GM18517 (cell line): Measurements from ENCODE around the gene ASB18.
"Not testable (repeated sequence)": the region's sequence is repeated elsewhere in the genome, so short reads cannot be mapped to it uniquely, and the experiment has no call there.

Experiments used
- ATAC-seq: cut with Tn5 transposase; IDR thresholded peaks from one replicate; pipeline ENCODE4 v1.9.1; 2021; ENCODE audit warnings: mild to moderate bottlenecking, moderate library complexity; ENCODE audit not compliant: unreplicated experiment

Gene ASB18, protein sequence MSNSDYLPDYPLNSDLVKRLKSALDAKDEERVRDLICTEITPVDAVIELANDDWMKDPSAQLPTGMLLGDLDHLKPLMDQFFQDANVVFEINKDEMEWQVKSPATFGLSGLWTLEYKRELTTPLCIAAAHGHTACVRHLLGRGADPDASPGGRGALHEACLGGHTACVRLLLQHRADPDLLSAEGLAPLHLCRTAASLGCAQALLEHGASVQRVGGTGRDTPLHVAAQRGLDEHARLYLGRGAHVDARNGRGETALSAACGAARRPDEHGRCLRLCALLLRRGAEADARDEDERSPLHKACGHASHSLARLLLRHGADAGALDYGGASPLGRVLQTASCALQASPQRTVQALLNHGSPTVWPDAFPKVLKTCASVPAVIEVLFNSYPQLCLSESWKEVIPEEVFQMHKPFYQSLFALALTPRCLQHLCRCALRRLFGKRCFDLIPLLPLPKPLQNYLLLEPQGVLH

GRCh38 chr2:236264256-236264655 lies at the start of gene ASB18:
ASB18 (minus strand) TSS chr2:236264406; CDS start chr2:236264345, 61 bp downstream.
- ATAC-seq = no peak

- no peak for ATAC-seq
Observed at GRCh38 chr2:236311286-236311685, 47.1 kb upstream of the ASB18 start.

DNA sequence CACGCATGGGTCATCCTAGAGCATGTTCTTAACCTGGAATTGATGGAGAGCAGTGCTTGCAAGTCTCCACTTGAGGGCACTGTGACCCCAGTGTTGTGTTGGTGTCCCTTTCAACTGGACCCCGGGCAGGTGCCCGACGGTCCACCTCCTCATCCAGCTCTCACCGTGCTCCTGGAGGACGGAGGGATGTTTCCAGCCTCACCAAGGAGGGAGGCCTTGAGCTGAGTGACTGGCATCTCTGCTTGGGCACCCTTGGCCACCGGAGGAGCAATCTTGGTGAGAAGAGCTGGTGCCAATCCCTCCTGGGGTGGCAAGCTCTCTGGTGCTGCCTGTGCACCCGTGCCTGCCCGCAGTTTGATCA lies 45.4 kb upstream of the ASB18 start:
- no peak for ATAC-seq

DNA sequence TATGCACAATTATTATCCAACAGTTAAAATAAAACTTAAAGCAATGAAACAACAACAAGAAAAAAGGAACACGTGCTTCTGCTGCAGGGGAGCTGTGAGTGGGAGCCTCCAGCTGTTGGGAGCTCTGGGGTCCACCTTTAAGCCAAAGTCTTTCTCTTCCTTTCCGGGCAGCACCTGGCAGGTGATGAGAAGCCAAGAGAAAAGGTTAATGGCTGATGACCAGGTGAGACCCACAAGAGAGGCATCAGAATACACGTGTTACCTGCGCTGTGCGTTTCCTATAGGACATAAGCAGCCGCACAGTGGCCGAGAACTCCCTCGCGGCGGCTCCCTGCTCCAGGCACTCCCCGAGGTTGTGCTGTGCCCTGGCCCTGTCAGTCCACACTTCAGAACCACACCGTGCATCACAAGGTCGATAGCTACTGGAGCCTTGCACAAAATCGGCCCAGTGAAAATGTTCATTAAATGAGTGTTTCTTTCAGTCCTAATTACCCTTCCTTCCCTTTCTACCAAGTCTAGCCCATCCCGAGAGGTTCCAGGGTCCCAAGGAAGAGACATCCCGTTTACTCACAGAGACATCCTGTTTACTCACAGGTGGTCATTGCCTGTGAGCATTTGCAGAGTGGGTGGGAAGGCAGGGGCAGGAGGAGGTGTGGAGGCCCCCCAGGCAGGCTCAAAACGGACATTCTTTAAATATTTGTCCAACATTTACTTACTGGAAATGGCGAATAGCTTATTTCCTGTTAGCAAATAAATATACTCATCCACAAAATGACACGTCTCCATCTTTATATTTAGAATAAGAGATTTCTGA lies 44.9 kb upstream of the ASB18 start:
- ATAC-seq = no peak

GRCh38 chr2:236307641-236308040 lies 43.4 kb upstream of the ASB18 start:
- no peak for ATAC-seq

GRCh38 chr2:236306825-236307540 lies 42.8 kb upstream of the ASB18 start:
- ATAC-seq = no peak

DNA sequence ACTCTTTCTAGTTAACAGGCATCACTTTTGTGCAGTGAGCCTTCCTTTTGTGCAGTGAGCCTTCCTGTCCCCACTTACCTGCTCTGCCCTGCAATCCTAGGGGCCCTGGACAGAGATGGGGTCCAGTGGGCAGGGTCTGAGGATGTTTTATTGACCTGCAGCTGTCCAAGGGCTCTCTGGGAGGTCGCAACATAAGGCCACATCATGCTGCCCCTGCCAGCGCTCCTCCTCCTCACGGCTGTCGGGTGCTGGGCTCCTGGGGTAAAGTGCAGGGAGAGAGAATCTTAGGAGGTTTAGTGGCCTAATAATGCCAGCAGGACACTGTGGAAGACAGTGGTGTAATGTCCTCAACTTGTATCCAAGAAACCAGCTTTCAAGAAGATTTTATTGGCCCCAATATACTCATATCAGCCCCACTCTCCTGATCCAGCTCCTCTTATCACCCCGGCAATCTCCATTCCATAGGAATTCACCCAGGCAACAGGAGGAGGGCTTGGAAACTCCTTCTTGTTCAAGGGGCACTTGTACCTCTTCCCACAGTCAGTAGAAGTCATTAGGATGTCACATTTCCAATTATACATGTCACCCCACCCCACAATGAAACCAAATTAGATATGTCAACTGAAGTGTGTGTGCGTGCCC lies 41.9 kb upstream of the ASB18 start:
- no peak for ATAC-seq

DNA sequence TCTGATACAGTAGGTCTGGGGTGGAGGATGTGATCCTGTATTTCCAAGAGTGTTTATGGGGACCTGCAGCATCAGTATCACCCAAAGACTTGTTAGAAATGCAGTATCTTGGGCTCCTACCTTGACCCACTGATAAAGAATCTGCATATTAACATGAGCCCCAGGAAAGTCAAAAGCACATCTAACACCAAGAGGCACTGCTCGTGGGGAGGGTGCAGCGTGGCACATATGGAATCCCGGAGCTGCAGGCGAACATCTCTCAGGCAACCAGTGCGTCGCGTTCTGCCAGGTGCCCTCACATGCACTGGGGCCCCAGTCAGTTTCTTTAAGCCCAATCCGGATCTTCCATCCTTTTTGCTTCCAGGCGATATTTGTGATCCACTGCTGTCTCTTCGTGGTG lies 41.3 kb upstream of the ASB18 start:
- ATAC-seq = no peak

GRCh38 chr2:236303935-236304334 lies 39.7 kb upstream of the ASB18 start:
- ATAC-seq = no peak

- ATAC-seq = no peak
Observed at GRCh38 chr2:236302555-236302954, 38.3 kb upstream of the ASB18 start.

DNA sequence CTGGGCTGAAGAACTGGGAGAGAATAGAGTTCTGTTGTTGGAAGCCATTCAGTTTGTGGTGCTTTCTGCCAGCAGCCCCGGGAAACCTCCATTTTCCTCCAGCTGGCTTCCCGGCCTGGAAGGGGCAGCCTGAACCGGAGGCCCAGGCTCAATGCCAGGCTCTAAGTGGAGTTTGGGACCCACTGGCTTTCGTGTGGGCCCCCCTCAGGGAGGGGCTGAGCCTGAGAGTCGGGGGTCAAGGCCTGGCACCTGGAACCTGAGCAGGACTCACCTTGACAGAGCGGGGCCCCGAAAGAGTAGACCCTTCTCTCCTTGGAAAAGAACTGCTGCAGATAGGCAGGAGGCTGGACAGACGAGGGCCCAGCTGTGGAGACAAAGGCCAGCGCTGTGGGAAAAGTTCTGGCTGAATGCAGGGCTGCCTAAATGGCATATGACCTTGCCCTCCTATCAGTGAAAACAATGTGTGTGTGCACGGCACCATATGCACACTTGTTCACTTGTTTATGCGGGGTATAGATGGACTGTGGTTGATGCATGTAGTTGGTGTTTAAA lies 34.8 kb upstream of the ASB18 start:
- ATAC-seq = no peak

DNA sequence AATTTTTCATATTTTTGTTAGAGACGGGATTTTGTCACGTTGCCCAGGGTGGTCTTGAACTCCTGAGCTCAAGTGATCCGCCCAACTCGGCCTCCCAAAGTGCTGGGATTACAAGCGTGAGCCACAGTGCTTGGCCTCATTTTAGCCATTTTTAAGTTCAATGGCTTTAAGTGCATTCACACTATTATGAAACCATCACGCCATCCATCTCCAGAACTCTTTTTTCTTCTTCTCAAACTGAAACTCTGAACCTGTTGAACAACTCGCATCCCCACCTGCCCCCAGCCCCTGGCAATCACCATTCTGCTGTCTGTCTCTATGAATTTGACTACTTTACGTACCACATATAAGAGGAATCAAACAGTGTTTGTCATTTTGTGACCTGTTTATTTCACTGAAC lies 31.3 kb upstream of the ASB18 start:
- ATAC-seq = no peak

- ATAC-seq = no peak
Observed at GRCh38 chr2:236294647-236295046, 30.4 kb upstream of the ASB18 start.

- ATAC-seq = no peak
Observed at GRCh38 chr2:236293241-236293810, 29.1 kb upstream of the ASB18 start.

DNA sequence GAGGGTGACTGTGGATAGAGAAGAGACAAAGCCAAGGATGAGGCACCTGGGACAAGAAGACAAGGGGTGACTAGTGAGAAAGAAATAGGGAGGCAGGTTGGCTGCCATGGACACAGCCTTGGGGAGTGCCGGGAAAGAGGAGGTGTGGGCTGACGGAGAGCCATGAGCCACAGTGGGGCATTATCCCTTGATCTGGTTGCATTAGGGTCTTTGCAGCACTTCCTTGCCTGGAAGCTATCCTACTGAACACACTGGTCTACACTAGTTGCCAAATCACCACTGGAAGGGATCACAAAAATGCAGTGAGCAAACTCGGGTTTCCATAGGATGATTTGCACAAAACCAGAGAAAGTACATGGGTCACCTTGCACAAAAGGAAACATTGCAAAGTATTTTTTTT lies 27.7 kb upstream of the ASB18 start:
- ATAC-seq = no peak

- no peak for ATAC-seq
Observed at GRCh38 chr2:236291476-236291875, 27.3 kb upstream of the ASB18 start.

GRCh38 chr2:236290742-236291425 lies 26.7 kb upstream of the ASB18 start:
- no peak for ATAC-seq

- no peak for ATAC-seq
Observed at GRCh38 chr2:236289766-236290462, 25.7 kb upstream of the ASB18 start.

DNA sequence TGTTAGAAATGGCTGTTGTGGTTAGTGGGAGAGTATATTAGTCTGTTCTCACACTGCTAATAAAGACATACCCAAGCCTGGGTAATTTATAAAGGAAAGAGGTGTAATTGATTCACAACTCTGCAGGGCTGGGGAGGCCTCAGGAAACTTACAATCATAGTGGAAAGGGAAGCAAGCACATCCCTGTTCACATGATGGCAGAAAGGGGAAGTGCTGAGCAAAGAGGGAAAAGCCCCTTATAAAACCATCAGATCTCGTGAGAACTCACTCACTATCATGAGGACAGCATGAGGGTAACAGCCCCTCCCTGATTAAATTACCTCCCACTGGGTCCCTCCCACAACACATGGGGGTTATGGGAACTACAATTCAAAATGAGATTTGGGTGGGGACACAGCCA lies 24.2 kb upstream of the ASB18 start:
- ATAC-seq = not testable (repeated sequence)
